CD14-positive monocyte (primary cell): ENCODE measurements around the gene MUC5B. TPM values are rescaled to one million over a fixed set of nuclear protein-coding genes. Genes with fewer than 3 reads are reported as not detected.

ENCODE experiments used
- DNase-seq, 3 donors: peaks; one replicate each; pipeline ENCODE4 v3.0.0-alpha.2; 2011 to 2022
- H2AFZ ChIP-seq: 2 replicates; pipeline ENCODE4 v1.6.0; 2012; ENCODE audit warnings: mild to moderate bottlenecking, low read depth, low read length, inconsistent platforms; ENCODE audit not compliant: insufficient read depth, poor library complexity, severe bottlenecking
- H3K27ac ChIP-seq, 2 donors: 1 replicate in 1 of 2; 2 replicates in 1 of 2; pipeline ENCODE4 v1.5.1; 2012 to 2013; ENCODE audit warnings: low read length in 2 of 2, control low read depth in 1 of 2, inconsistent platforms in 1 of 2, low read depth in 1 of 2, mild to moderate bottlenecking in 1 of 2
- H3K27me3 ChIP-seq, 2 donors: one replicate each; pipeline versions ENCODE4 v1.6.0 to v1.6.1; 2011 to 2013; ENCODE audit warnings: low read length in 2 of 2; ENCODE audit not compliant: control insufficient read depth in 2 of 2, insufficient read depth in 2 of 2
- H3K36me3 ChIP-seq, 2 donors: replicated peaks in 1 of 2; 1 replicate in 1 of 2; 2 replicates in 1 of 2; pipeline versions ENCODE4 v1.5.1 to v1.6.1; 2012 to 2013; ENCODE audit warnings: low read length in 2 of 2, control low read depth in 1 of 2, inconsistent platforms in 1 of 2, mild to moderate bottlenecking in 1 of 2; ENCODE audit not compliant: insufficient read depth in 2 of 2, control insufficient read depth in 1 of 2
- H3K4me1 ChIP-seq, 2 donors: 1 replicate in 1 of 2; 2 replicates in 1 of 2; pipeline versions ENCODE4 v1.5.1 to v1.6.1; 2012 to 2013; ENCODE audit warnings: low read length in 2 of 2, control low read depth in 1 of 2, inconsistent platforms in 1 of 2, mild to moderate bottlenecking in 1 of 2, moderate library complexity in 1 of 2; ENCODE audit not compliant: insufficient read depth in 2 of 2, control insufficient read depth in 1 of 2
- H3K4me2 ChIP-seq: replicated peaks from 2 replicates; pipeline ENCODE3; 2012; ENCODE audit warnings: low read length, moderate library complexity, mild to moderate bottlenecking; ENCODE audit not compliant: poor library complexity, severe bottlenecking; ENCODE audit errors: extremely low read depth
- H3K4me3 ChIP-seq, 3 experiments: fragments of 200-600 bp in 1 of 3; sonication (generic) in 1 of 3; replicated peaks in 1 of 3; 1 replicate in 2 of 3; 2 replicates in 1 of 3; pipeline ENCODE4 v1.5.1; 2011 to 2013; ENCODE audit warnings: low read length in 3 of 3, mild to moderate bottlenecking in 3 of 3, control low read depth in 2 of 3, low read depth in 2 of 3, inconsistent platforms in 1 of 3, moderate library complexity in 1 of 3
- H3K79me2 ChIP-seq: 2 replicates; pipeline ENCODE4 v1.6.0; 2012; ENCODE audit warnings: mild to moderate bottlenecking, control low read depth, inconsistent platforms, low read length, moderate library complexity; ENCODE audit not compliant: insufficient read depth
- H3K9ac ChIP-seq: 2 replicates; pipeline ENCODE4 v1.6.0; 2017; ENCODE audit warnings: low read length, mild to moderate bottlenecking; ENCODE audit not compliant: insufficient read depth, poor library complexity, severe bottlenecking
- H3K9me3 ChIP-seq, 2 donors: replicated peaks in 1 of 2; 1 replicate in 1 of 2; 2 replicates in 1 of 2; pipeline versions ENCODE4 v1.5.1 to v1.6.1; 2012 to 2013; ENCODE audit warnings: low read length in 2 of 2, control low read depth in 1 of 2; ENCODE audit not compliant: control insufficient read depth in 1 of 2, insufficient read depth in 1 of 2
- H4K20me1 ChIP-seq: 2 replicates; pipeline ENCODE4 v1.6.0; 2012; ENCODE audit warnings: mild to moderate bottlenecking, low read length, control low read depth, moderate library complexity; ENCODE audit not compliant: insufficient read depth
- H3K27ac Mint-ChIP-seq, 7 donors: one replicate each; pipeline ENCODE4 v1.8.0; 2020; ENCODE audit warnings: mild to moderate bottlenecking in 7 of 7, mixed read lengths in 7 of 7, moderate library complexity in 6 of 7, inconsistent platforms in 2 of 7
- H3K27me3 Mint-ChIP-seq, 3 donors: one replicate each; pipeline ENCODE4 v1.8.0; 2021 to 2022; ENCODE audit warnings: low read depth in 3 of 3, mild to moderate bottlenecking in 3 of 3, mixed read lengths in 3 of 3, moderate library complexity in 3 of 3, inconsistent platforms in 1 of 3
- H3K36me3 Mint-ChIP-seq, 2 donors: one replicate each; pipeline ENCODE4 v1.8.0; 2020; ENCODE audit warnings: mixed read lengths in 2 of 2, inconsistent platforms in 1 of 2, mild to moderate bottlenecking in 1 of 2
- H3K4me1 Mint-ChIP-seq: one replicate; pipeline ENCODE4 v1.8.0; 2020; ENCODE audit warnings: mild to moderate bottlenecking, mixed read lengths
- H3K4me3 Mint-ChIP-seq, 2 donors: one replicate each; pipeline ENCODE4 v1.8.0; 2020; ENCODE audit warnings: mild to moderate bottlenecking in 2 of 2, mixed read lengths in 2 of 2, moderate library complexity in 1 of 2
- H3K9me3 Mint-ChIP-seq, 7 donors: one replicate each; pipeline ENCODE4 v1.8.0; 2020 to 2022; ENCODE audit warnings: mixed read lengths in 7 of 7, mild to moderate bottlenecking in 6 of 7, moderate library complexity in 6 of 7, inconsistent platforms in 2 of 7
- WGBS: methylation state at CpG from one replicate; pipeline ENCODE4 v1.1.5; 2013; ENCODE audit warnings: missing lambda C conversion rate; ENCODE audit not compliant: insufficient coverage; 5-methylcytosine and 5-hydroxymethylcytosine counted together
- intact Hi-C, 2 donors: fragments of 100-400 bp; cut with micrococcal nuclease; formaldehyde crosslinking; loops; one replicate each; pipeline versions ENCODE4 v1.15.0 to v1.15.1; 2023
- polyA plus RNA-seq, 3 donors: library from polyadenylated mRNA; depleted of rRNA in 1 of 3; unstranded in 2 of 3; stranded (reverse) in 1 of 3; fragments of 300-500 nt in 2 of 3; fragments of >200 nt in 1 of 3; fragmentation: Illumina TruSeq in 2 of 3; gene quantifications; 1 replicate in 2 of 3; 2 replicates in 1 of 3; pipeline ENCODE4 v1.2.3, GENCODE V29; 2012 to 2021
- TF ChIP-seq, protein P1 (sequence below): fragments of 200-600 bp; IDR thresholded peaks from one replicate; pipeline ENCODE4 v1.8.0; 2022; ENCODE audit warnings: antibody characterized with exemption, mild to moderate bottlenecking

Gene MUC5B
- polyA plus RNA-seq, 3 donors, result not detected

- DNase-seq, result no peak
- no peak overlapping the region for H3K9ac ChIP-seq
- Mint-ChIP-seq H3K27me3 (peaks cover 0 to 2% (median 0%) of the 10 kb centered on the region in 3 donors), H3K9me3 (peaks cover 0 to 3% (median 0%) of the 10 kb centered on the region in 7 donors), H3K4me1 (no peaks in the 10 kb centered on the region), H3K4me3 (no peak overlapping the region), H3K36me3 (peaks cover 77 to 93% of the 10 kb centered on the region in 2 donors), H3K27ac (no peak overlapping the region)
- peaks cover 95% of the 10 kb centered on the region for H4K20me1 ChIP-seq
- H3K27ac ChIP-seq, result no peak overlapping the region
- no peaks in the 10 kb centered on the region for H3K27me3 ChIP-seq
- no peak overlapping the region for H2AFZ ChIP-seq
- no peaks in the 10 kb centered on the region for H3K9me3 ChIP-seq
- TF ChIP-seq, protein P1, sequence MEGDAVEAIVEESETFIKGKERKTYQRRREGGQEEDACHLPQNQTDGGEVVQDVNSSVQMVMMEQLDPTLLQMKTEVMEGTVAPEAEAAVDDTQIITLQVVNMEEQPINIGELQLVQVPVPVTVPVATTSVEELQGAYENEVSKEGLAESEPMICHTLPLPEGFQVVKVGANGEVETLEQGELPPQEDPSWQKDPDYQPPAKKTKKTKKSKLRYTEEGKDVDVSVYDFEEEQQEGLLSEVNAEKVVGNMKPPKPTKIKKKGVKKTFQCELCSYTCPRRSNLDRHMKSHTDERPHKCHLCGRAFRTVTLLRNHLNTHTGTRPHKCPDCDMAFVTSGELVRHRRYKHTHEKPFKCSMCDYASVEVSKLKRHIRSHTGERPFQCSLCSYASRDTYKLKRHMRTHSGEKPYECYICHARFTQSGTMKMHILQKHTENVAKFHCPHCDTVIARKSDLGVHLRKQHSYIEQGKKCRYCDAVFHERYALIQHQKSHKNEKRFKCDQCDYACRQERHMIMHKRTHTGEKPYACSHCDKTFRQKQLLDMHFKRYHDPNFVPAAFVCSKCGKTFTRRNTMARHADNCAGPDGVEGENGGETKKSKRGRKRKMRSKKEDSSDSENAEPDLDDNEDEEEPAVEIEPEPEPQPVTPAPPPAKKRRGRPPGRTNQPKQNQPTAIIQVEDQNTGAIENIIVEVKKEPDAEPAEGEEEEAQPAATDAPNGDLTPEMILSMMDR, result no peak
- 95% methylated on average over 38 of the region's 46 CpGs for WGBS
- H3K4me1 ChIP-seq, result no peaks in the 10 kb centered on the region
- H3K4me3 ChIP-seq, result no peak overlapping the region
- intact Hi-C loops, result no loop called here
- H3K36me3 ChIP-seq, result peaks cover 86 to 94% of the 10 kb centered on the region in 2 donors
- H3K79me2 ChIP-seq, result peaks cover 16% of the 10 kb centered on the region
- H3K4me2 ChIP-seq, result no peak overlapping the region
Measured at GRCh38 chr11:1280116-1281035, 57.5 kb downstream of the MUC5B start.

- H3K9ac ChIP-seq, result no peak overlapping the region
- H3K4me3 ChIP-seq, result no peak overlapping the region
- H3K27ac ChIP-seq, result peak overlapping the region in 1 of 2 donors; percentile 26
- Mint-ChIP-seq H3K27me3 (peaks cover 0 to under 1% (median 0%) of the 10 kb centered on the region in 3 donors), H3K4me3 (no peak overlapping the region), H3K27ac (peak overlapping the region in 1 of 7 donors; percentile 26), H3K36me3 (peaks cover 77 to 93% of the 10 kb centered on the region in 2 donors), H3K4me1 (no peaks in the 10 kb centered on the region), H3K9me3 (peaks cover 0 to 1% (median 0%) of the 10 kb centered on the region in 7 donors)
- no peak for DNase-seq
- WGBS, result 94% methylated on average over 32 of the region's 33 CpGs
- TF ChIP-seq, protein P1, result no peak
- intact Hi-C loops, result no loop called here
- no peaks in the 10 kb centered on the region for H3K27me3 ChIP-seq
- no peak overlapping the region for H2AFZ ChIP-seq
- peaks cover 95% of the 10 kb centered on the region for H4K20me1 ChIP-seq
- H3K36me3 ChIP-seq, result peaks cover 86 to 94% of the 10 kb centered on the region in 2 donors
- no peaks in the 10 kb centered on the region for H3K4me1 ChIP-seq
- no peaks in the 10 kb centered on the region for H3K9me3 ChIP-seq
- peaks cover 16% of the 10 kb centered on the region for H3K79me2 ChIP-seq
- H3K4me2 ChIP-seq, result no peak overlapping the region
Measured at GRCh38 chr11:1281326-1281973, 58.6 kb downstream of the MUC5B start.
